Measurements from ENCODE around the gene CKS1B.

Gene CKS1B

GRCh38 chr1:155005076-155006011 is 30.9 kb downstream of the CKS1B start:
- TF ChIP-seq CTCF (IDR thresholded peaks at IDR 0.05; ENCODE audit: borderline replicate concordance, control extremely low read depth, extremely low read depth, insufficient read depth, missing control alignments), result no peak
- DNase-seq (ENCODE audit: low spot score), result no peak
- in situ Hi-C loops (cut with MboI; ENCODE audit: low sequenced_read_pairs, unreplicated experiment), result no loop called here

GRCh38 chr1:155006601-155007101 is 32.2 kb downstream of the CKS1B start:
- no peak for DNase-seq (ENCODE audit: low spot score)
- no peak for TF ChIP-seq CTCF (IDR thresholded peaks at IDR 0.05; ENCODE audit: borderline replicate concordance, control extremely low read depth, extremely low read depth, insufficient read depth, missing control alignments)
- in situ Hi-C loops (cut with MboI; ENCODE audit: low sequenced_read_pairs, unreplicated experiment), result no loop called here

- DNase-seq (ENCODE audit: low spot score), result no peak
- TF ChIP-seq CTCF (IDR thresholded peaks at IDR 0.05; ENCODE audit: borderline replicate concordance, control extremely low read depth, extremely low read depth, insufficient read depth, missing control alignments), result no peak
- in situ Hi-C loops (cut with MboI; ENCODE audit: low sequenced_read_pairs, unreplicated experiment), result no loop called here
Measured at GRCh38 chr1:155007251-155007828, 32.9 kb downstream of the CKS1B start.

- no peak for TF ChIP-seq CTCF (IDR thresholded peaks at IDR 0.05; ENCODE audit: borderline replicate concordance, control extremely low read depth, extremely low read depth, insufficient read depth, missing control alignments)
- no peak for DNase-seq (ENCODE audit: low spot score)
- in situ Hi-C loops (cut with MboI; ENCODE audit: low sequenced_read_pairs, unreplicated experiment), result no loop called here
Measured at GRCh38 chr1:155008015-155008941, 33.8 kb downstream of the CKS1B start.

GRCh38 chr1:155009221-155009711 is 34.8 kb downstream of the CKS1B start:
- DNase-seq (ENCODE audit: low spot score), result no peak
- no peak for TF ChIP-seq CTCF (IDR thresholded peaks at IDR 0.05; ENCODE audit: borderline replicate concordance, control extremely low read depth, extremely low read depth, insufficient read depth, missing control alignments)
- in situ Hi-C loops (cut with MboI; ENCODE audit: low sequenced_read_pairs, unreplicated experiment), result no loop called here

GRCh38 chr1:155009742-155010141 is 35.3 kb downstream of the CKS1B start:
- no peak for DNase-seq (ENCODE audit: low spot score)
- in situ Hi-C loops (cut with MboI; ENCODE audit: low sequenced_read_pairs, unreplicated experiment), result no loop called here
- no peak for TF ChIP-seq CTCF (IDR thresholded peaks at IDR 0.05; ENCODE audit: borderline replicate concordance, control extremely low read depth, extremely low read depth, insufficient read depth, missing control alignments)
